ENCODE data around the gene PLCB1.

PLCB1 gene

GRCh38 chr20:8862092-8862491 lies 730.0 kb downstream of the PLCB1 start:
- DNase-seq (ENCODE audit: low read depth) = no peak
- no peak for TF ChIP-seq CTCF (IDR thresholded peaks at IDR 0.05; ENCODE audit: control insufficient read depth, insufficient read depth, low read depth, low read length, missing control alignments)
- no peak overlapping the region for H3K4me3 ChIP-seq (ENCODE audit: control insufficient read depth, low read depth, low read length)

DNA sequence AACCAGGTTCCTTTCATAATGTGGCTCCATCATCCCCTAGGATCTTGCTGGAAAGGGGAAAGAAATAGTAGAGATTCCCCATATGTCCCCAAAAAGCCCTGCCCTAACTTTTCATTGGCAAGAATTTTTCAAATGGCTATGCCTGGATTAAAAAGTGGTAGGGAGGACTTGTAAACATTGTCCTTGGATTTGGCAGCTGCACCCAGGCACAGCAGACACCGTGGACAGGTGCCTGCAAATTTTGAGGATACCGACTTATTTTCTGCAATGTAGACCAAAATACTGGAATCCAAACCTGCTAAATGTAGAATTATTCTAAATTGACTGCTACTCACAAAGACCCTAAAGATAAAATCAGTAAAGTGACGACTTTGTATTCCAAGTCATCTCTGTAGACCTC lies 733.6 kb downstream of the PLCB1 start:
- TF ChIP-seq CTCF (IDR thresholded peaks at IDR 0.05; ENCODE audit: control insufficient read depth, insufficient read depth, low read depth, low read length, missing control alignments) = no peak
- no peak for DNase-seq (ENCODE audit: low read depth)
- H3K4me3 ChIP-seq (ENCODE audit: control insufficient read depth, low read depth, low read length) = no peak overlapping the region

GRCh38 chr20:8867038-8867740 lies 735.1 kb downstream of the PLCB1 start:
- no peak for TF ChIP-seq CTCF (IDR thresholded peaks at IDR 0.05; ENCODE audit: control insufficient read depth, insufficient read depth, low read depth, low read length, missing control alignments)
- H3K4me3 ChIP-seq (ENCODE audit: control insufficient read depth, low read depth, low read length) = no peak overlapping the region
- DNase-seq (ENCODE audit: low read depth) = no peak

DNA sequence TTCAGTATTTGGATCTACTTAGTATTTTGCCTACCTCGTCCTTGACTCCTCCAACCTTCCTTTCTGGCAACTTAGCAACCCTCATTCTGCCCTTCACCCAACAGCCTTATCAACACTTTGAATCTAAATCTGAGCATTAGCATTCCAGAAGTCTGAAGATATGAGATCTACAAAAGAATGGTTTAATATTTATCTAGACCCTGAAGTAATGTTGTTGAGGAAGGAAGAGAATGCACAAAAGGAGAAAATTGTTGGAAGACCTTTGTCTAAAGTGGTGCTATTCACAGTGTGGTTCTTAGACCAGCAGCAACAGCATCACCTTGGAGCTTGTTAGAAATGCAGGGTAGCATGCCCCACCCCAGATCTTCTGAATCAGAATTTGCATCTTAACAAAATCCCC lies 738.6 kb downstream of the PLCB1 start:
- DNase-seq (ENCODE audit: low read depth) = no peak
- TF ChIP-seq CTCF (IDR thresholded peaks at IDR 0.05; ENCODE audit: control insufficient read depth, insufficient read depth, low read depth, low read length, missing control alignments) = no peak

DNA sequence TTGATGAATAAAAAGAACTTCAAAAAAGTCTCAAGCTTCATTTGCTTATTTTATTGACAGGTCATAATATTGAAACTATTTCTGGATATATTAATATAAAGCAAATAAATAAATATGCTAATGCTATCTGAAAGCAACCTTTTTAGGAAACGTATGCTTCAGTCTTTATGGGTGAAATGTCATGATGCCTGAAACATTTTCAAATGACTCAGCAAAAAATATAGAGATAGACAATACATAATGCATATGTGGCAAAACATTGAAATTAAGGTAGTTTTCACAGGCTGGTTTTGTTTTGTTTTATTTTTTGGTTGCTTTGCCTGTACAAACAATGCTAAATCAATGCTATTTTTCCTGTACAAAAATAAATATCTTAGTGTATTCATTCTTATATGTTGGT lies 742.4 kb downstream of the PLCB1 start:
- no peak for TF ChIP-seq CTCF (IDR thresholded peaks at IDR 0.05; ENCODE audit: control insufficient read depth, insufficient read depth, low read depth, low read length, missing control alignments)
- DNase-seq (ENCODE audit: low read depth) = no peak
- H3K4me3 ChIP-seq (ENCODE audit: control insufficient read depth, low read depth, low read length) = no peak overlapping the region

More for the DNA sequence above, 738.6 kb downstream of the PLCB1 start:
- H3K4me3 ChIP-seq (ENCODE audit: control insufficient read depth, low read depth, low read length) = no peak overlapping the region

- no peak for DNase-seq (ENCODE audit: low read depth)
These were observed 743.5 kb downstream of the PLCB1 start for GRCh38 chr20:8875586-8875985.

More at GRCh38 chr20:8875586-8875985, 743.5 kb downstream of the PLCB1 start:
- no peak for TF ChIP-seq CTCF (IDR thresholded peaks at IDR 0.05; ENCODE audit: control insufficient read depth, insufficient read depth, low read depth, low read length, missing control alignments)
- no peak overlapping the region for H3K4me3 ChIP-seq (ENCODE audit: control insufficient read depth, low read depth, low read length)

All from AG09309 (cell line).